Gastroesophageal sphincter (tissue), 3 donors: ENCODE measurements around the gene DCC.

Experiments
- EP300 ChIP-seq: sonication (generic); formaldehyde crosslinking; IDR thresholded peaks from one replicate; pipeline ENCODE4 v1.6.1; 2017; ENCODE audit warnings: antibody characterized with exemption, mild to moderate bottlenecking
- POLR2A ChIP-seq, 2 donors: fragments of 450-650 bp; IDR thresholded peaks; one replicate each; pipeline ENCODE4 v1.6.1; 2017; ENCODE audit warnings: antibody characterized with exemption in 2 of 2, mild to moderate bottlenecking in 2 of 2, moderate library complexity in 1 of 2
- POLR2AphosphoS5 ChIP-seq: sonication (generic); formaldehyde crosslinking; IDR thresholded peaks from one replicate; pipeline ENCODE4 v1.6.1; 2017; ENCODE audit warnings: antibody characterized with exemption
- TF ChIP-seq, protein P1 (sequence below), 4 experiments: fragments of 200-600 bp in 2 of 4; fragments of 450-650 bp in 2 of 4; sonication (generic) in 1 of 4; IDR thresholded peaks; one replicate each; pipeline ENCODE4 v1.5.1; 2017 to 2019; ENCODE audit warnings: antibody characterized with exemption in 4 of 4, mild to moderate bottlenecking in 2 of 4, moderate library complexity in 2 of 4

DNA sequence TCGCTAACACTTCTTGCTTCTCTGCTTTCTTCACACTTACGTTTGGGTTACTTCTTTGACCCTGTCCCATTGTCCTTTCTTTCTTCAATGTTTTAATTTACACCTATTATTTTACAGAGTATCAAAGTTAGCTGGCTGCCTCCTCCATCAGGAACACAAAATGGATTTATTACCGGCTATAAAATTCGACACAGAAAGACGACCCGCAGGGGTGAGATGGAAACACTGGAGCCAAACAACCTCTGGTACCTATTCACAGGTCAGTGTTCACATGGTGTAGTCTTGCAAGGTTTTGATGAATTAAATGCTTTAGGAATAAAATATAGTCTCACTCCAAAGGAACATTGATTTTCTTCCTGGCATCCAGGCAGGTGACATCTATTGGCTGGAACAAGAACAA lies 965.5 kb downstream of the DCC start:
- no peak for TF ChIP-seq POLR2A (IDR thresholded peaks at IDR 0.05)
- TF ChIP-seq, protein P1, sequence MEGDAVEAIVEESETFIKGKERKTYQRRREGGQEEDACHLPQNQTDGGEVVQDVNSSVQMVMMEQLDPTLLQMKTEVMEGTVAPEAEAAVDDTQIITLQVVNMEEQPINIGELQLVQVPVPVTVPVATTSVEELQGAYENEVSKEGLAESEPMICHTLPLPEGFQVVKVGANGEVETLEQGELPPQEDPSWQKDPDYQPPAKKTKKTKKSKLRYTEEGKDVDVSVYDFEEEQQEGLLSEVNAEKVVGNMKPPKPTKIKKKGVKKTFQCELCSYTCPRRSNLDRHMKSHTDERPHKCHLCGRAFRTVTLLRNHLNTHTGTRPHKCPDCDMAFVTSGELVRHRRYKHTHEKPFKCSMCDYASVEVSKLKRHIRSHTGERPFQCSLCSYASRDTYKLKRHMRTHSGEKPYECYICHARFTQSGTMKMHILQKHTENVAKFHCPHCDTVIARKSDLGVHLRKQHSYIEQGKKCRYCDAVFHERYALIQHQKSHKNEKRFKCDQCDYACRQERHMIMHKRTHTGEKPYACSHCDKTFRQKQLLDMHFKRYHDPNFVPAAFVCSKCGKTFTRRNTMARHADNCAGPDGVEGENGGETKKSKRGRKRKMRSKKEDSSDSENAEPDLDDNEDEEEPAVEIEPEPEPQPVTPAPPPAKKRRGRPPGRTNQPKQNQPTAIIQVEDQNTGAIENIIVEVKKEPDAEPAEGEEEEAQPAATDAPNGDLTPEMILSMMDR (IDR thresholded peaks at IDR 0.05) = no peak
- TF ChIP-seq POLR2AphosphoS5 = no peak
- no peak for TF ChIP-seq EP300
